Neural cell (in vitro differentiated cells): ENCODE results near the gene VAV3. TPM values are rescaled to one million over a fixed set of nuclear protein-coding genes. Genes with fewer than 3 reads are reported as not detected.

Experiments used
- H2AFZ ChIP-seq: fragments of 200-600, 300-800 bp; sonication (generic), shearing (Covaris generic); 2 replicates; pipeline ENCODE4 v1.6.0; 2014; ENCODE audit warnings: low read depth, mild to moderate bottlenecking, antibody characterized with exemption, low read length, moderate library complexity
- H3F3A ChIP-seq: fragments of 200-600 bp; shearing (Covaris generic); 2 replicates; pipeline ENCODE4 v1.6.1; 2016; ENCODE audit warnings: mild to moderate bottlenecking, moderate library complexity, mixed read lengths, antibody characterized with exemption, low read length; ENCODE audit not compliant: insufficient read depth, poor library complexity, severe bottlenecking
- H3K27ac ChIP-seq: fragments of 200-600, 300-800 bp; sonication (generic), shearing (Covaris generic); 2 replicates; pipeline ENCODE4 v1.5.1; 2014; ENCODE audit warnings: mild to moderate bottlenecking, low read length, moderate library complexity
- H3K27me3 ChIP-seq: fragments of 300-800, 200-600 bp; sonication (generic), shearing (Covaris generic); 2 replicates; pipeline ENCODE4 v1.6.0; 2014; ENCODE audit warnings: mild to moderate bottlenecking, low read depth, low read length, moderate library complexity; ENCODE audit not compliant: insufficient read depth
- H3K36me3 ChIP-seq: fragments of 300-800, 200-600 bp; sonication (generic), shearing (Covaris generic); 2 replicates; pipeline ENCODE4 v1.5.1; 2014; ENCODE audit warnings: mild to moderate bottlenecking, antibody characterized with exemption, low read length, moderate library complexity; ENCODE audit not compliant: insufficient read depth
- H3K4me2 ChIP-seq: fragments of 300-800, 200-600 bp; sonication (generic), shearing (Covaris generic); 2 replicates; pipeline ENCODE4 v1.6.0; 2014; ENCODE audit warnings: mild to moderate bottlenecking, low read length
- H3K4me3 ChIP-seq: fragments of 300-800, 200-600 bp; sonication (generic), shearing (Covaris generic); 2 replicates; pipeline ENCODE4 v1.5.1; 2014; ENCODE audit warnings: mild to moderate bottlenecking, low read length, moderate library complexity
- H3K79me2 ChIP-seq: fragments of 200-600 bp; shearing (Covaris generic); replicated peaks from 2 replicates; pipeline ENCODE4 v1.6.0; 2014; ENCODE audit warnings: mild to moderate bottlenecking, low read length, moderate library complexity; ENCODE audit not compliant: insufficient read depth
- H3K9ac ChIP-seq: fragments of 300-800, 200-600 bp; sonication (generic), shearing (Covaris generic); 2 replicates; pipeline ENCODE4 v1.6.1; 2016; ENCODE audit warnings: mild to moderate bottlenecking, low read length, mixed read lengths
- H3K9me2 ChIP-seq: fragments of 200-600 bp; shearing (Covaris generic); 2 replicates; pipeline ENCODE4 v1.6.1; 2016; ENCODE audit warnings: mild to moderate bottlenecking, low read length, mixed read lengths; ENCODE audit not compliant: insufficient read depth
- H3K9me3 ChIP-seq: fragments of 200-600, 300-800 bp; sonication (generic), shearing (Covaris generic); 2 replicates; pipeline ENCODE4 v1.6.1; 2016; ENCODE audit warnings: mild to moderate bottlenecking, mixed run types, low read length, moderate library complexity, mixed read lengths
- H4K20me1 ChIP-seq: fragments of 200-600 bp; shearing (Covaris generic); 2 replicates; pipeline ENCODE4 v1.6.1; 2016; ENCODE audit warnings: mild to moderate bottlenecking, mixed run types; ENCODE audit not compliant: insufficient read depth
- EP300 ChIP-seq: fragments of 450-650 bp; conservative IDR thresholded peaks from 2 replicates; pipeline ENCODE4 v1.6.1; 2014; ENCODE audit warnings: antibody characterized with exemption, mild to moderate bottlenecking, moderate library complexity; ENCODE audit not compliant: poor library complexity, severe bottlenecking
- EZH2 ChIP-seq: fragments of 200-600, 300-800 bp; shearing (Covaris generic), sonication (generic); IDR thresholded peaks from 2 replicates; pipeline ENCODE4 v1.6.1; 2014; ENCODE audit warnings: antibody characterized with exemption, low read length, borderline replicate concordance, mild to moderate bottlenecking; ENCODE audit not compliant: insufficient read depth, poor library complexity, severe bottlenecking
- MXI1 ChIP-seq: fragments of 450-650 bp; conservative IDR thresholded peaks from 2 replicates; pipeline ENCODE4 v1.6.1; 2014; ENCODE audit warnings: antibody characterized with exemption, mild to moderate bottlenecking; ENCODE audit not compliant: poor library complexity, severe bottlenecking
- POLR2AphosphoS5 ChIP-seq: IDR thresholded peaks from 2 replicates; pipeline ENCODE4 v1.6.1; 2012
- RAD21 ChIP-seq: fragments of 450-650 bp; conservative IDR thresholded peaks from 2 replicates; pipeline ENCODE4 v1.6.1; 2014; ENCODE audit warnings: antibody characterized with exemption, mild to moderate bottlenecking, moderate library complexity
- SMC3 ChIP-seq: fragments of 450-650 bp; conservative IDR thresholded peaks from 2 replicates; pipeline ENCODE4 v1.6.1; 2014; ENCODE audit warnings: antibody characterized with exemption, mild to moderate bottlenecking, moderate library complexity; ENCODE audit not compliant: poor library complexity
- TAF1 ChIP-seq: IDR thresholded peaks from 2 replicates; pipeline ENCODE4 v1.6.1; 2012; ENCODE audit warnings: low read depth
- polyA plus RNA-seq: library from polyadenylated mRNA; depleted of rRNA; stranded (reverse); fragments of >200 nt; gene quantifications from 2 replicates; pipeline ENCODE4 v1.2.3, GENCODE V29; 2014
- TF ChIP-seq, protein P1 (sequence below): IDR thresholded peaks from 2 replicates; pipeline ENCODE4 v1.6.1; 2012; ENCODE audit warnings: borderline replicate concordance
- TF ChIP-seq, protein P2 (sequence below): fragments of 450-650 bp; IDR thresholded peaks from 2 replicates; pipeline ENCODE4 v1.5.1; 2014; ENCODE audit warnings: antibody characterized with exemption, mild to moderate bottlenecking, moderate library complexity; ENCODE audit not compliant: poor library complexity, severe bottlenecking

The VAV3 gene
- polyA plus RNA-seq, 1 donor from 2014 or later: 7.6 TPM

DNA sequence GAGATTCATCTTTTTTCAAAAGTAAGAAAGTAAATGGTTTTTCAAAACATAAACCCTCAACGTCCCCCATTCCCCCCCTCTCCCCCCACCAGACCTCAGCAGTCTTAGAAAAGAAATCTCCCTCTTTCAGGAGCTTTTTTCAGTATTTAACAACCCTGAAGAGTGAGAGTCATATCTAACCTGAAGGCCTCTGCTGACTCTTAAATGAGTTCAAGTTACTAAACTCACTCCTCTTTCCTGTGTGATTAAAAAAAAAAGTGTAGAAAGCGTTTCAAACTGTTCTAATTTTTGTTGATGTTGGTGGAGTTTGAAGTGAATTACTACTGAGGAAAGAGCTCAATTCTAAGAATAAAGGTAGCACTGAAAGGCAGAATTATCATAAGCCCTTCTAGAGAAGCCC is 93.7 kb downstream of the VAV3 start:
- no peak overlapping the region for H3K4me3 ChIP-seq
- no peaks in the 10 kb centered on the region for H3F3A ChIP-seq
- H3K9ac ChIP-seq: no peak overlapping the region
- no peaks in the 10 kb centered on the region for H3K9me3 ChIP-seq
- H2AFZ ChIP-seq: no peak overlapping the region
- H4K20me1 ChIP-seq: no peaks in the 10 kb centered on the region
- TF ChIP-seq POLR2AphosphoS5: no peak
- no peak for TF ChIP-seq MXI1
- TF ChIP-seq EZH2: no peak
- TF ChIP-seq SMC3: no peak
- no peak for TF ChIP-seq RAD21
- TF ChIP-seq, protein P1, sequence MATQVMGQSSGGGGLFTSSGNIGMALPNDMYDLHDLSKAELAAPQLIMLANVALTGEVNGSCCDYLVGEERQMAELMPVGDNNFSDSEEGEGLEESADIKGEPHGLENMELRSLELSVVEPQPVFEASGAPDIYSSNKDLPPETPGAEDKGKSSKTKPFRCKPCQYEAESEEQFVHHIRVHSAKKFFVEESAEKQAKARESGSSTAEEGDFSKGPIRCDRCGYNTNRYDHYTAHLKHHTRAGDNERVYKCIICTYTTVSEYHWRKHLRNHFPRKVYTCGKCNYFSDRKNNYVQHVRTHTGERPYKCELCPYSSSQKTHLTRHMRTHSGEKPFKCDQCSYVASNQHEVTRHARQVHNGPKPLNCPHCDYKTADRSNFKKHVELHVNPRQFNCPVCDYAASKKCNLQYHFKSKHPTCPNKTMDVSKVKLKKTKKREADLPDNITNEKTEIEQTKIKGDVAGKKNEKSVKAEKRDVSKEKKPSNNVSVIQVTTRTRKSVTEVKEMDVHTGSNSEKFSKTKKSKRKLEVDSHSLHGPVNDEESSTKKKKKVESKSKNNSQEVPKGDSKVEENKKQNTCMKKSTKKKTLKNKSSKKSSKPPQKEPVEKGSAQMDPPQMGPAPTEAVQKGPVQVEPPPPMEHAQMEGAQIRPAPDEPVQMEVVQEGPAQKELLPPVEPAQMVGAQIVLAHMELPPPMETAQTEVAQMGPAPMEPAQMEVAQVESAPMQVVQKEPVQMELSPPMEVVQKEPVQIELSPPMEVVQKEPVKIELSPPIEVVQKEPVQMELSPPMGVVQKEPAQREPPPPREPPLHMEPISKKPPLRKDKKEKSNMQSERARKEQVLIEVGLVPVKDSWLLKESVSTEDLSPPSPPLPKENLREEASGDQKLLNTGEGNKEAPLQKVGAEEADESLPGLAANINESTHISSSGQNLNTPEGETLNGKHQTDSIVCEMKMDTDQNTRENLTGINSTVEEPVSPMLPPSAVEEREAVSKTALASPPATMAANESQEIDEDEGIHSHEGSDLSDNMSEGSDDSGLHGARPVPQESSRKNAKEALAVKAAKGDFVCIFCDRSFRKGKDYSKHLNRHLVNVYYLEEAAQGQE: no peak
- TF ChIP-seq, protein P2, sequence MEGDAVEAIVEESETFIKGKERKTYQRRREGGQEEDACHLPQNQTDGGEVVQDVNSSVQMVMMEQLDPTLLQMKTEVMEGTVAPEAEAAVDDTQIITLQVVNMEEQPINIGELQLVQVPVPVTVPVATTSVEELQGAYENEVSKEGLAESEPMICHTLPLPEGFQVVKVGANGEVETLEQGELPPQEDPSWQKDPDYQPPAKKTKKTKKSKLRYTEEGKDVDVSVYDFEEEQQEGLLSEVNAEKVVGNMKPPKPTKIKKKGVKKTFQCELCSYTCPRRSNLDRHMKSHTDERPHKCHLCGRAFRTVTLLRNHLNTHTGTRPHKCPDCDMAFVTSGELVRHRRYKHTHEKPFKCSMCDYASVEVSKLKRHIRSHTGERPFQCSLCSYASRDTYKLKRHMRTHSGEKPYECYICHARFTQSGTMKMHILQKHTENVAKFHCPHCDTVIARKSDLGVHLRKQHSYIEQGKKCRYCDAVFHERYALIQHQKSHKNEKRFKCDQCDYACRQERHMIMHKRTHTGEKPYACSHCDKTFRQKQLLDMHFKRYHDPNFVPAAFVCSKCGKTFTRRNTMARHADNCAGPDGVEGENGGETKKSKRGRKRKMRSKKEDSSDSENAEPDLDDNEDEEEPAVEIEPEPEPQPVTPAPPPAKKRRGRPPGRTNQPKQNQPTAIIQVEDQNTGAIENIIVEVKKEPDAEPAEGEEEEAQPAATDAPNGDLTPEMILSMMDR: no peak
- no peak for TF ChIP-seq EP300
- no peak for TF ChIP-seq TAF1
- H3K27me3 ChIP-seq: no peaks in the 10 kb centered on the region
- H3K79me2 ChIP-seq: no peaks in the 10 kb centered on the region
- H3K27ac ChIP-seq: no peak overlapping the region
- no peaks in the 10 kb centered on the region for H3K9me2 ChIP-seq
- H3K36me3 ChIP-seq: no peaks in the 10 kb centered on the region
- no peak overlapping the region for H3K4me2 ChIP-seq

DNA sequence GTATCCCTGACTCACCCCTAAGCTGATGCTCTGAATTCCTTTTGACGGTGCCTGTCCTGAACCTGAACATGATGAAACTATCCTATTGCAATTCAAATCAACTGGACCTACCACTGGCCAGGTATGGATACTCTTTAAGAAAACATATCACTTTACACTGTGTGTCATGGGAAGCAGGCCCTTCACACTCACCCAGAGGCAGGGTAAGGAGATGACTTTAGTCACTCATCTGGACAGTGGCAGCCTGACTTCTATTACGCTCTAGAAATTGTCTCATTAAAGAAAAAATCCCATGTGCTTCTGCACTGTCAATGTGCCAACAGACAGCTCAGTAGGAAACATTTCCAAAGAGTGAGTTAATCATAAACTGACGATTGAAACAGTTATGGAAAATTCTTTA is 94.3 kb downstream of the VAV3 start:
- Histone ChIP-seq H3K9me3 (no peaks in the 10 kb centered on the region), H2AFZ (no peak overlapping the region)

DNA sequence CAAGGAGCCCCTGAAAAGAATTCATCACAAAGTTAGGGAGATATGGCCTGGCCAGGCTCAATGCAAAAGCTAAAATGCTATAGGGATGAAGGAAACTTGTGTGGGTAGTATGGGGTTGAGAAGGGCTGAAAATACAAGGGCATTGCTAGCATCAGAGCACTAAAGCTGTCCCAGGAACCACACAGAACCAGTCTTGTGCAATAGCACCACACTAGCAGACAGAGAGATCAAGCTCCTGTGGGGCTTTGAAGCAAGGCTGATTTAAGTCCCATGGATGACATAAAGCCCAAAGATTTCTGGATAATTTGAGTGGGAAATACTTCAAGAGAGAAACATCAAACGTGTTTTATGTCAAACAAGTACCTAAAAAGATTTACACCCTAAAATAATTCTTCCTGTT is 97.1 kb downstream of the VAV3 start:
- no peak overlapping the region for H3K4me3 ChIP-seq
- H3K27me3 ChIP-seq: no peaks in the 10 kb centered on the region
- no peaks in the 10 kb centered on the region for H4K20me1 ChIP-seq
- H3K79me2 ChIP-seq: no peaks in the 10 kb centered on the region
- no peak overlapping the region for H3K9ac ChIP-seq
- H3K9me2 ChIP-seq: no peaks in the 10 kb centered on the region
- no peaks in the 10 kb centered on the region for H3K36me3 ChIP-seq
- no peak overlapping the region for H3K4me2 ChIP-seq
- no peak overlapping the region for H2AFZ ChIP-seq
- no peak overlapping the region for H3K27ac ChIP-seq
- no peaks in the 10 kb centered on the region for H3K9me3 ChIP-seq
- no peaks in the 10 kb centered on the region for H3F3A ChIP-seq
- TF ChIP-seq, protein P1: no peak
- no peak for TF ChIP-seq POLR2AphosphoS5
- TF ChIP-seq SMC3: no peak
- TF ChIP-seq, protein P2: no peak
- TF ChIP-seq MXI1: no peak
- no peak for TF ChIP-seq RAD21
- no peak for TF ChIP-seq EP300
- TF ChIP-seq TAF1: no peak
- no peak for TF ChIP-seq EZH2

More for the DNA sequence above, 94.3 kb downstream of the VAV3 start:
- H3K27ac ChIP-seq: no peak overlapping the region
- H3K9ac ChIP-seq: no peak overlapping the region
- no peak overlapping the region for H3K4me2 ChIP-seq
- no peak for TF ChIP-seq MXI1
- no peak for TF ChIP-seq TAF1
- no peaks in the 10 kb centered on the region for H3K79me2 ChIP-seq
- H3K4me3 ChIP-seq: no peak overlapping the region
- H4K20me1 ChIP-seq: no peaks in the 10 kb centered on the region
- H3K9me2 ChIP-seq: no peaks in the 10 kb centered on the region
- H3F3A ChIP-seq: no peaks in the 10 kb centered on the region
- no peaks in the 10 kb centered on the region for H3K27me3 ChIP-seq
- no peaks in the 10 kb centered on the region for H3K36me3 ChIP-seq
